Upper lobe of left lung (tissue), 4 donors: ENCODE measurements around the gene LNX2.

Experiments used
- EP300 ChIP-seq, 4 donors: sonication (generic); formaldehyde crosslinking; IDR thresholded peaks; one replicate each; pipeline ENCODE4 v1.5.1; 2017; ENCODE audit warnings: antibody characterized with exemption in 4 of 4, control low read depth in 2 of 4
- POLR2A ChIP-seq, 4 donors: fragments of 450-650 bp; IDR thresholded peaks; one replicate each; pipeline ENCODE4 v1.5.1; 2016 to 2017; ENCODE audit warnings: antibody characterized with exemption in 4 of 4, mild to moderate bottlenecking in 2 of 4
- POLR2AphosphoS5 ChIP-seq, 2 donors: sonication (generic); formaldehyde crosslinking; IDR thresholded peaks; one replicate each; pipeline ENCODE4 v1.5.1; 2017; ENCODE audit warnings: antibody characterized with exemption in 2 of 2
- TF ChIP-seq, protein P1 (sequence below), 6 experiments: fragments of 450-650 bp in 4 of 6; fragments of 200-600 bp in 2 of 6; sonication (generic) in 2 of 6; IDR thresholded peaks; one replicate each; pipeline ENCODE4 v1.5.1; 2016 to 2019; ENCODE audit warnings: antibody characterized with exemption in 6 of 6

DNA sequence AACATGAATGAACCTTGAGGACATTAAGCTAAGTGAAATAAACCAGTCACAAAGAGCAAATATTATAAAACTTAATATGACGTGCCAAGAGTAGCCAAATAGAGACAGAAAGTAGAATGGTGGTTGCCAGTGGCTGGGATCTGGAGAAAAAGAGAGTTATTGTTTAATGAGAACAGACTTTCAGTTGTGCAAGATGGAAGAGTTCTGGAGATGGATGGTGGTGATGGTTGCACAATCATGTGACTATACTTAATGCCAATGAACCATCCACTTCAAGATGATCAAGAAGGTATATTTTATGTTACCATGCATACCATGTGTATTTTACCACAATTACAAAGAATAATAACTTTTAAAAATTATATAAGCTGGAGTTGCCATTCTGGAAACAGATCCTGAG, 104.2 kb downstream of the LNX2 start:
- TF ChIP-seq, protein P1, sequence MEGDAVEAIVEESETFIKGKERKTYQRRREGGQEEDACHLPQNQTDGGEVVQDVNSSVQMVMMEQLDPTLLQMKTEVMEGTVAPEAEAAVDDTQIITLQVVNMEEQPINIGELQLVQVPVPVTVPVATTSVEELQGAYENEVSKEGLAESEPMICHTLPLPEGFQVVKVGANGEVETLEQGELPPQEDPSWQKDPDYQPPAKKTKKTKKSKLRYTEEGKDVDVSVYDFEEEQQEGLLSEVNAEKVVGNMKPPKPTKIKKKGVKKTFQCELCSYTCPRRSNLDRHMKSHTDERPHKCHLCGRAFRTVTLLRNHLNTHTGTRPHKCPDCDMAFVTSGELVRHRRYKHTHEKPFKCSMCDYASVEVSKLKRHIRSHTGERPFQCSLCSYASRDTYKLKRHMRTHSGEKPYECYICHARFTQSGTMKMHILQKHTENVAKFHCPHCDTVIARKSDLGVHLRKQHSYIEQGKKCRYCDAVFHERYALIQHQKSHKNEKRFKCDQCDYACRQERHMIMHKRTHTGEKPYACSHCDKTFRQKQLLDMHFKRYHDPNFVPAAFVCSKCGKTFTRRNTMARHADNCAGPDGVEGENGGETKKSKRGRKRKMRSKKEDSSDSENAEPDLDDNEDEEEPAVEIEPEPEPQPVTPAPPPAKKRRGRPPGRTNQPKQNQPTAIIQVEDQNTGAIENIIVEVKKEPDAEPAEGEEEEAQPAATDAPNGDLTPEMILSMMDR (IDR thresholded peaks at IDR 0.05) = no peak
- no peak for TF ChIP-seq EP300 (IDR thresholded peaks at IDR 0.05)
- no peak for TF ChIP-seq POLR2AphosphoS5 (IDR thresholded peaks at IDR 0.05)
- no peak for TF ChIP-seq POLR2A (IDR thresholded peaks at IDR 0.05)
